HG03378 (cell line): ENCODE data around the gene LIFR.

ENCODE experiments used
- ATAC-seq: cut with Tn5 transposase; IDR thresholded peaks from one replicate; pipeline ENCODE4 v1.9.1; 2021; ENCODE audit warnings: mild to moderate bottlenecking, moderate library complexity; ENCODE audit not compliant: unreplicated experiment

LIFR gene

DNA sequence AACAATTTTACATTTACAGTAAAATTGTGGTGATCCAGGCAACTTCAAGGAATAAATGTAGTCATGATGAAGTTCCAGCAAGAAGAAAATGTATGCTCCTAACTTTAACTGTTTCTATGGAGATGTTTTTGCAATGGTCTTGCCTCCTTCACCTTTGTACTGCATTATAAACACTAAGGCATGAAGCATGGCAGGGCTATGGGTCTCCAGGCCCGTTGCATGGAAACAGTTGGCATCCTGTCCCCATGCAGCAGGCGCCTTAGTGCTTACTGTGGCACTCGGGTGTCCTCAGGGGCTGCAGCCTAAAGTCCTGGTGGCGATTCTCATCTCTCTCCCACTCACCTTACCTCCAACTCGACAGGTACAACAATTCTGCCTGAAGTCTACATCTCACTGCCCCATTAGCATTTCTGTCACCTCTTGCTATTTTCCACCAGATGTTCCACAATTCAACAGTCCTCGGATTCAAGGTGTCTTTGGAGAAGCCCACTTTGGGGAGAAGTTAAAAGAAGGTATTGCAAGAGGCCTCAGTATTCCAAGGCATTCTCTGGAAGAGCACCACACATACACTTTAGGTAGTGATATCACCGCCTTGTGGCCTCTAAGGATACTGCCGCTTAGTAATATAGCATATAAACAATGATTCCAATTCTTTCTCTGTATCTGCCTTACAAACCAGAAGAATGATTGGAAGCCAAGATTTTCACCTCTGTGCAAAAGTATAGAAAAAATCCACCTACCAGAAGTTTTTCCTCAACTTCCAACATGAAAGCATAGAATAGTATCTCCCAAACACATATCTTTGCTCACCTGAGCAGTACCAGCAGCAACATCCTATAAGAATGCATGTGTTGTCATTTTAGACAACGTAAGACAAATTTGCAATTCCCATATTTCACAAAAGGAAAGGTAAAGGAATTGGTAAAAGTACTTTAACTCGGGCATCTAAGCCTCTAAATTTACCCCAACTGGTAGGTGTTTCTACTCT, 5.1 kb downstream of the LIFR start:
- no peak for ATAC-seq

DNA sequence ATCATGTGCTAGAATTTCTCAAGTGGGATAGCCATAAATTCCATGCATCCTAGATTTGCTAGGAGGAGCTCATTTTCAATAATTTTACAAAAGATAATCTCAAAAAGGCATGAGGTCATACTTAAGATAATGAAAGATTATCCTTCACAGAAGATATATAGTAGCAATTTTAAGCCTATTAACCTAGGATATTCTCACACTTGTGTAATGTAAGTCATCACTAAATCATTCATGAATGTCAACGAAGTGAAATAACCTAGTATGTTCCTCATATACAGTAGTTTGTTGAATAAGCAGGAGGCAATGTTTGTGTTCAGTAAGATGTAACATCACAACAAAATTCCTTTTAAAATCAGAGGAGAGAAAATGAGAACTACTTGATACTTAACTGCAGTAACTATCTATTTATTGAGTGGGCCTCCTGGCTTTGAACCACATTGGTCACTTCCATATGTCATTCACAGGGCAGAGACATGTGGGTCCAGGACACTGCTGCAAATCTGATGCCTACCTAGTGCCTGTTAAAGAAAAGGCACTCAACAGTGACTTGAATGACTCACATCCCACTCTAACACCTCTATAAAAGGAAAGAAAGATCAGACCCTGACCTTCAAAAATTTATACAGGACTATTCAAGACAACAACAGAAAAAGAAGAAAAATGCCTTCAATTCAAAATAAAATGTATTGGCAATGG, 8.2 kb downstream of the LIFR start:
- ATAC-seq = no peak

DNA sequence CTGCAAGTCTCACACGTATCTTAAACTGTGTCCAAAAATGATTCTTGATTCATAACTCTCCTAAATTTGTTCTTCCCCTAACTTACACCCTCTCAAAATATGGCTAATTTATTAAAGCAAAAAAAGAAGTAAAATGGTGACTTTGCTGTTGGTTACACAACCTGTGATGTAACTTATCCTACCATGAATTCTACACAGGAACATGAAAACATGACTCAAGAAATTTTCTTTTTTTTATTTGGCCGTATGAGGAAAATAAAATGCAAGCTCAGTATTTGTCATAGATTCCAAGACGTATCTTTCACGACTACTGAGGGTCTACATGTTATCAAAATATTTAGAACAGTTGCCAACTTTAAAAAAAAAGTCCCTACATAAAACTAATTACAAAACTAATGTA, 9.2 kb downstream of the LIFR start:
- no peak for ATAC-seq

DNA sequence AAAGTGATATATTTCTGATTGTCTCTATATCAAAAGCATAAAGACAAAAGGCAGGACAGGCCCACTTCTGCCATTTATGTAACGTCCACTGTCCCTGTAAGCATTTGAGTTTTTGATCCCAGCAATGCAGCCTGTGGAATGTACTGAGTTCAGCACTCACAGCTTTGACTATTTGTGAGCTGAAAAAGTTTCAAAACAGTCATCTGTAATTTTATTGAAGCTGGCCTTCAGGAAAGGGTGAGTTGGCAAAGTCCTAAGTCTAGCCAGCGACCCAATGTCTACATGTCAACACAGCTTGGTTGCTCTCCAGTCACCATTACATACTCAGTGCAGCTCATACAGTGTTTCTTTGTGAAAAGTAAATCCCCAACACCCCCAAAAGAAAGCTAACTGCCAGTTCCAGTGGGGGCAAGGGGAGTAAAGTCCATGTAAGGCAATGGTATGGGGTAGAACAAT, 9.7 kb downstream of the LIFR start:
- ATAC-seq = no peak

DNA sequence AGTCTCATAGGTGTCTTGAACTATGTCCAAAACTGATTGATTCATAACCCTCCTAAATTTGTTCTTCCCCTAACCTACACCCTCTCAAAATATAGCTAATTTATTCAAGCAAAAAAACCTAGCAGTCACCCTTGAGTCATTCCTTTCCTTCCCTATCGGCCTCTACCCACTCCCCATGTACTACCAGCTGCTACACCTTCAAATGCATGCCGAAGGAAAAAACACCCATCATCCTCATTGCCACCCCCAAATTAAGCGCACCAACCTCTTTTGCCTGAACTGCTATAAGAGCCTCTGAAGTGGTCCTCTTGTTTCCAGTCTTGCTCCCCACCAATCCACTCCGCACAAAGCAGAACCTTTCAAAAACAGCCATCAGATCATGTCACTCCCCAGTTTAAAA, 12.6 kb downstream of the LIFR start:
- ATAC-seq = no peak

DNA sequence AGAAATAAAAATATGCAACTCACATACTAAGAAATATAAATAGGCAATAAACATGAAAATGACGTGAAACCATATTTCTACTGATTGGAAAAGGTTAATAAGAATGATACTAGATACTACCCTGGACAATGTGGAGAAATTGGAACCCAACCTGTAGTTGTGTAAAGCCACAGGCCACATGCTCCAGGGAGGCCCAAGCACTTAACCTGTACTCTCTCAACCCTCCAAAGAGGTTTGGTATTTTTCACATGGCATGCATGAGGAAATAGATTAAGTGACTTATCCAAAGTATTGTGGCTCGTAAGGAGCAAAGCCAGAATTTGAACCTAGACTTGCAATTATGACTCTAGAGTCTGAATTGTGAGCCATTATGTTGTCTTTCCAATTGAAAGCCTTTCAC, 13.4 kb downstream of the LIFR start:
- no peak for ATAC-seq

DNA sequence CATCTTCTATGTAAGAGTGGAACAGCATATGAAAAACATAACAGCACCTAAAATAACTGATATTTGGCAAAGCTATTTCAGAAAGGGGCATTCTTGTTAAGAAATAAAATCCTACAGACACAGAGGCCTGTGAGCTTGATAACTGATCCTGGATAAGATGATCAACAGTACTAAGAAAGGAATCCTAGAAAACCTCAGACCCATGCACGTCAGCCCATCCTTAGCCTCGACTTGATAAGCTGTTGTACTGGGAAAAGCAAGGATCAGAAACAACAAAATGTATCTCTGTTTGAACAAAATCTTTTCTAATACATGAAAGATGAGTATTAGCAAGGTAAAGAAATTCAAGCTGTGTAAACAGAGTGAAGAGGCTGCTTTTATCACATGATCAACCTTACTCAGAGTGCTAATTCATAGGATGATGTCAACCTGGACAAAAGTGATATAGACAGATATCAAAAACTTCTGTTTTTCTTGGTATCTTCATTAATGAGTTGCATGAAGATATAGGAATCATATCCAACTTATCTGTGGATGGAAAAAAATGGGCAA, 15.2 kb downstream of the LIFR start:
- no peak for ATAC-seq

DNA sequence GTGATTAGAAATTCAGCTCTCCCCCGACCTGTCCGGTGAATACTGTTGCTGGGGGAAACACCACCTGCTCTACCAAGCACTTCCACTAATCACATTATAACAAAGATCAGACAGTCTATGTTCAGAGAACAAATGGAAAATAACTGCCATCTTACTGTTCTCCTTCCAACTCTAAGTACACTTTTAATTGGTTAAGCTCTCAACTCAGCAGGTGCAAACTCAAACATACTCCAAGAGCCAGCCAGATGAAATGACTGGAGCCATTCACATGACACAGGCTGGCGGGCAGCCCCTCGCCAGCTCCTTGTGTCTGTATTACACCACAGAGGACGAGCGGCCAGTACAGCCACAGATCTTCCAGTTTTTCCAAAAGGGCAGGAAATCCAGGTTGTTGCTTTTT, 16.1 kb downstream of the LIFR start:
- ATAC-seq = no peak

DNA sequence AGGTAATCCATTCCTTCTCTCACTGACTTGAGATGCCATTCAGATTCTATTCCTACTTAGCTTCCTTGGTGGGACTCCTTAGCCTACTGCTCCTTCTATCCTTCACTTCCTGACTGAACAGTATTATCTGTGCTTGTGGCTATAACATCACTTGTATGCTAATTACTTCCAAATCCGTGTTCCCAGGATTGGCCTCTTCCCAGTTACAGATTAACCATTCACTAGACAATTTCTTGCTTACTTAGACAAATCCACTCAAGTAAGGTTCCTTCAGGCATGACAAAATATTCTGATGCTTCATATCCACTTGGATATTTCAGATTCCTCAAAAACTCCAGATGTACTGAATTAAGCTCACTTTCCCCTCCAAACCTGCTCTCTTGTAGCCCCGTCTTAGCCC, 18.3 kb downstream of the LIFR start:
- ATAC-seq = no peak

DNA sequence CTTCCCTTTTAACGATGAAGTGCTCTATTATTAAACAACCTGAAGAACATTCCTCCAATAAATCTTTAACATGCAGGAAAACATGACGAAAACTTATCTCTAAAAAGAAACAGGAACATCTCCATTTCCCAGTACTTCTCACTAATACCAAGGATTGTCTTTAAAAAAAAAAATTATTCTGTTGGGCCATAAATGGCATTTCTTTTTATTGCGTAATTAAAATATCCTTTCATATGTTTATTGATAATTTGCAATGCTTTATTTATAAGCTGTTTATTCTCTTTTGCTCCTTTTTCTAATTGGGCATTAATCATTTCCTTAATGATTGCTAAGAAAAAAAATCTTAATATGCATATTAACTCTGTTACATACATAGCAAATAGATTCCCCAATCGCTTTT, 18.9 kb downstream of the LIFR start:
- no peak for ATAC-seq

DNA sequence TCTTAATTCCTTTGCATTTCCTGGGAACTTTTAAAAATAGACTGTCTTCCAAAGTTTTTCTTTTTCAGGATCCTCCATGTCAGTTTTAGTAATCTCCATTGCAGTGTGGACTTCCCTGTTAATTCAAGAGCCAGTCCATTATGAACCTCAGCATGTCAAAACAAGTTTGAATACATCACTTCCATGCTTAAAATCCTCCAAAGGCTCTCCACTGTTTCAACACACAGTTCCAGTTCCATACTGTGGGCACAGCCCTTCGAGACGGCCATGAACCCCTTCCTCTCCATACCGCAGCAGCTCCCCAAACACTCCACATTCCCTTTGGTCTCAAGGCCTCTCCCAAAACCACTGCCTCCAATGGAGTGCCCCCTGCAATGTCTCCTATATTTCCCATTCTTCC, 19.5 kb downstream of the LIFR start:
- no peak for ATAC-seq

DNA sequence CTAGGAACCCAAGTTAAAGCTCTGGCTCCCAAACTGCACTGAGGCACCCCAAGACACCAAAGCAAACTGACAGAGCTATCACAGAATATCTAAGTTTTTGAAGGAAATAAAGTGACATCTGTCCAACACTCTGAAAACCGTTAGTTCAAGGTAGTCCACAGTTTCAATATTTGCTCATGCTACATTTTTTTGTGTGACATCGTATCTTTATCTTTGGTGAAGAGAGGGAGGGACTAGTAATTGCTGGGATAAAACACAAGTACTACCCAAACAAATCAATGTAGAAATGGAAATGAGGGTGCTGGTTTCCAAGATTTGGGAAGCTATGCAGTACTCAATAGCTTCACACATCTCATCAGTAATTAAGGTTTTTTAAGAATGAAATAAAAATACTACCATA, 20.6 kb downstream of the LIFR start:
- no peak for ATAC-seq

DNA sequence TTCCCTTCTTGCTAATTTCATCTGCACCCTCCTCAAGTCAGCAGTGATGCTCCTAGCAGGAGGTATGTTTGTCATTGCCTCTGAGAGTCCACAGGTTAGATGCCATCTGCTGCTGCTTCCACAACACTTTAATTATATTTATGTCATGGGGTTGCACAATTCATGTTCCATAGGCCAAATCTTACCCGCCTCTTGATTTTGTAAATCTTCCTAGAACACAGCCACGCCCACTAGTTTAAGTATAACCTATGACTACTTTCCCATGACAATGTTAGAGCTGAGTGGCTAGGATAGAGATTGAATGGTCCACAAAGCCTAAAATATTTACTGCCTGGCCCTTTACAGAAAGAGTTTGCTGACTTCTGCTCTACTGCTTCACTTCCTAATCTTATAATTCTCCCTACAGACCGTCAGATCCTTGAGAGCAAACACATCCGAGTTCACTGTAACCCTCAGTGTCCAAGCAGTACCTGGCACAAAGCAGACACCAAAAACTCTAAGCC, 21.1 kb downstream of the LIFR start:
- no peak for ATAC-seq

DNA sequence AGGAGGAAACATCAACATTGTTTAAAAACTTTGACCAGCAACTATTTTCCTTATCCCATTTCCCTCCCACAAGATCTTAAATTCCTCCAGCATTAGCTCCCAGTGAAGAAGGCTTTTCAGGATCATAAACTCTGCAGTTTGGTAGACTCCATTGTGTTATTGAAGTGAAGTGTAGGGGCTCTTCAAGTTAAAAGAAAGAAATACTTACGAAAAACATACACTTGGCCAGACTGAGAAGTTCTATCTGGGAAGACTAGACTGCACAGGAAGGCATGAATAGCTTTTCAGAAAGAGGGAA, 22.3 kb downstream of the LIFR start:
- ATAC-seq = no peak

DNA sequence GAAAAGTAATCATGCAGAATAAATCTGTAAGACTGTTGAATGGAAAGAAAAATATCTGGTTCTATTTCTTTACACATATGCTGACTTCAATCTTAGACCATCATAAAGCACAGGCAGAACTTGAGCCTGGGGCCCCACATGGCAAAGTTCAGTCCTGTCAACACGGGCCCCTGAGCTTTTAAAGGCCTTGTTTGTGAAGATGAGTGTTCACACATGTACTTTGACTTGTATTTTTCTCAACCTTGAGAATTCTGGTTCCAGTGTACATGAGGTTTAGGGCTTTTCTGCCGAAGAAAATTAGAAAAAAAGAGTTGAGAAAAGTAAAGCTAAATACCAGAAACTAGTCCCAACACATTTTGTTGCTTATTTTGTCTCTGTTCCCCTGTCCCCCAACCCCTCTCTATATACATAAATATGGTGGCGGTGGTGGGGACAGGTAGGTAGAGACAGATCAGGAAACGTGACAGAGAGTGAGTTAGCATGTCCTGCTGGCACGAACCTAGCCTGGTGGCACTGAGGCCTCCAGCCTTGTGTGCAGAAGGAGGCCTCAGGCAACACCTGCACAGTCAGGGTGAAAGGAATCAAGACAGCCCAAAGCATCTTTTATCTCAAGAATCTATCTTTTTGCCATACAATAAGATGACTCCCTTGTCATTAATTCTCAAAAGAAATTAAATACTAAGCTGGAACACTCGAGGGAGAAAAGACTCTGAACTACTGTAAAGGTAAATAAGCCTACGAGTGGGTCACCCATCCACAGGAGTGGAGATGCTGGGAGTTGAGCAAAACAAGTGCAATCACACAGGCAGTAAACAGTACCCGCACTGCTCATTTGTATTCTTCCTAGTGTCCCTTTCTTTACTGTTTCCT, 22.9 kb downstream of the LIFR start:
- ATAC-seq = no peak

DNA sequence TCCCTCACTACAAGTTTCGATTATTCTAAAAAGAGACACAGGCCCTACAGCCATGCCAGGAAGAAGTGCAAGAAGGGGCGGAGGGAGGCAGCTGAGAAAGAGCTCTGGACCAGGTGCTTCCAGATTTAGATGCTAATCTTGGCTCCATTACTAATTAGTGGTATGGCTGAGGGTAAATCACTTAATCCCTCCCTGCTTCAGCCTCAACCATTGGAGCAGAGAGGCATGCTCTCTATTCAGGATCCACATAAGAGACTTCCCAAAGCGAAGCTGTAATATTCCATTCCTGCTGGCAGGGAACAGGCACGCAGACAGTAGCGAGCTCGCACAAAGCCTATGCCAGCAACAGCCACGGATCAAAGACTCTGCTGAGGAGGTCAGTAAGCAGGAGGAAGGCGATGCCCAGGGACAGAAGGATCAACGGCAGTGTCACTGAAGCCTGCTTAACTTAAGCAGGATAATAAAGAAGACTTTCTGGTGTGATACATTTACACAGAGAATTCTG, 24.2 kb downstream of the LIFR start:
- ATAC-seq = no peak

DNA sequence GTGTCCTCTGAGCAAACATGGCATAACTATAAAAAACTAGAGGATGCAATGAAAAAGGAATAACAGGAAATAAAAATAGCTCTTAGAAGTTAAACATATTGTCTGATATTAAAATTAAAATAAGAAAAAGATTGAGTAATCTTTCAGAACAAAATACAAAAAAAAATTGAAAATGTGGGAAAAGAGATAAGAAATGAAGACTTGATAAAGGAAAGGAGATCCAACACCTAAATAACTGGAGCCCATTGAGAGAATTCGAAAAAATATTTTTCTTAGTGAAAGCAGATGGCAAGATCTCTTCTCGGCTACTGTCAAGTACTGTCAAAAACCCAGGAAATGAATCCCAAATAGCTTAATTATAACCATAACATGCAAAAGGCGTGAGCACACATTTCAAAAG, 24.9 kb downstream of the LIFR start:
- ATAC-seq = no peak

DNA sequence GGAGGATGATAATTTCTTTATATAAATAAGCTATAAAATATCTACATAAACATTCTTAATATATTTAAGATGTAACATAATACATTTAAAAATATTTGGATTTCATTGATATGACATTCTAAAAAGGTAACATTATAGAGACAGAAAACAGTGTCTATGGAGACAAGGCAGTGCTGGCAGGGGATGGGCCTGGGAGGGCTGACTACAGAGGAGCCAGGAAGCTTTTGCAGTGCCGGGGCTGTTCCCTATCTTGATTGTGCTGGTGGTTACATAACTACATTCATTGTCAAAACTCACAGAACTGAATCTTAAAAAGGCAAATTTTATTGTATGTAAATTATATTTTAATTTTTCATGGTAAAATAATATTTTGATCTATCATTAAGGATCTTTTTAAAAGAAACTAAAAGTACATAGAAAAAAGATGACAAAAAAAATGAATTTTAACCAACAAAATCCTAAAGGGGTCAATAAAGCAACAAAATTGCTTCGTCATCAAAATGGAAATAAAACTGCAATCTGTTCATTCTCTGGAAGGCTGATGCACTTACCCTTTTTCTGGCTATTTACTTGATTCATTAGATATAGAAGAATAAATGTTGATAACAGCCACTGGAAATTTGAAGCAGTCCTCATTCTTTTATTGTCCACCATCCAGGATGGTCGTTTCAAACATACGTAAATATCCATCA, 26.3 kb downstream of the LIFR start:
- no peak for ATAC-seq

DNA sequence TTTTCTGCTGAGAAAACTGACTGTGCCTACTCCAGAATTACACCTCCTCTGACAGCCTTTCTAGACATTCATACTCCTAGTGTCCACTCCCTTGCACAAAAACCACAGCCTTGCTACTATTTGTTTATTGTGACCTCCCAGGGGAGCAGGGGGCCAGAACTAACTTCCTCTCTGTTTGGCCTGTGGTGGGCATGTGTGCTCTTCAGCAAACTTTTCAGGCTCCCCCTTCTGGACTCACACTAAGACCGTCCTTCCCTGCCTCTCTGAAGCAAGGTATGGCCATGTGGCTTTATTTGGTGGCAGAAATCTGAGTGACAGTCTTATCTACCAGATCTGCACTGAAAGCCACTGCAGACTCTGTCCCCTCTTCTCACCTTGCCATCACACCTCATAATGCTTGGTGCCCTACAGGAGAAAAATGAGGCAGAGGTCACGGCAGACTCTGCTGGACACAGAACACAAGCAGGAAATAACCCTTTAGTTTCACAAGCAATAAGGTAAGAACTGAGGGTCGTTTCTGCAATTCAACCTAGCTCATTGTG, 28.2 kb downstream of the LIFR start:
- ATAC-seq = no peak

DNA sequence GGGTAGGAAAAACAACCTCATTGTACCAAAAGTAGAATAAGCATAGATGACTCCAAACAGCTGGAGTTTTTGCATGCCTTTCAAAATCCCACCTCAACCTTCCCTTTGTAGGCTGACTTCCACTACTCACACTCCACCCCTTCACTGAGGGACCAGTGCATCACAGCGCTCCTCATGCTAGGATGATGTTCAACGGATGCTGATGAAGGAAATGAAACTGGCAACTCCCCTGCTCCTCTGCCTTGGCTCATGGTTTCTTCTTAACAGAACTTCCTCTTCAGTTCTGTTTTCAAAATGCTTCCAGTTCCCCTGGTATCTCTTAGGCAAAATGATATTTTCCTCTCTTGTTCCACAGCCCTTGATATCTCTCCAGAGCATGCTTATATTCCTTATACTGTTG, 29.0 kb downstream of the LIFR start:
- ATAC-seq = no peak
